Thymus (tissue), 11 donors: Measurements from ENCODE around the gene RAD52. TPM values are rescaled to one million over a fixed set of nuclear protein-coding genes. Genes with fewer than 3 reads are reported as not detected.

Experiments used
- DNase-seq, 9 donors: peaks; one replicate each; pipeline ENCODE4 v3.0.0-alpha.2; 2013; ENCODE audit warnings: low spot score in 9 of 9, low read depth in 6 of 9, missing footprints in 1 of 9
- H3K27ac ChIP-seq, 2 donors: one replicate each; pipeline ENCODE4 v1.5.1; 2013; ENCODE audit warnings: control low read depth in 1 of 2, low read depth in 1 of 2, low read length in 1 of 2, mild to moderate bottlenecking in 1 of 2, moderate library complexity in 1 of 2
- H3K27me3 ChIP-seq, 2 donors: one replicate each; pipeline ENCODE4 v1.5.1; 2013; ENCODE audit warnings: low read length in 1 of 2; ENCODE audit not compliant: control insufficient read depth in 2 of 2, insufficient read depth in 1 of 2
- H3K36me3 ChIP-seq, 2 donors: one replicate each; pipeline ENCODE4 v1.5.1; 2013; ENCODE audit warnings: low read length in 1 of 2, mild to moderate bottlenecking in 1 of 2, moderate library complexity in 1 of 2; ENCODE audit not compliant: control insufficient read depth in 2 of 2, insufficient read depth in 2 of 2
- H3K4me1 ChIP-seq, 2 donors: one replicate each; pipeline ENCODE4 v1.5.1; 2013; ENCODE audit warnings: low read length in 2 of 2; ENCODE audit not compliant: control insufficient read depth in 2 of 2, insufficient read depth in 2 of 2
- H3K4me3 ChIP-seq, 2 donors: one replicate each; pipeline ENCODE4 v1.5.1; 2013; ENCODE audit warnings: low read length in 2 of 2, control low read depth in 1 of 2, mild to moderate bottlenecking in 1 of 2
- H3K9me3 ChIP-seq, 2 donors: one replicate each; pipeline ENCODE4 v1.5.1; 2013; ENCODE audit warnings: low read length in 1 of 2, mild to moderate bottlenecking in 1 of 2; ENCODE audit not compliant: control insufficient read depth in 2 of 2, insufficient read depth in 1 of 2
- WGBS: extraction: QIAGEN DNeasy Blood & Tissue Kit; methylation state at CpG from one replicate; pipeline ENCODE4 v1.1.7; 2013; 5-methylcytosine and 5-hydroxymethylcytosine counted together
- polyA plus RNA-seq: library from polyadenylated mRNA; stranded (reverse); fragments of 200-250 nt; gene quantifications from one replicate; pipeline ENCODE4 v1.2.3, GENCODE V29; 2013
- total RNA-seq: library from RNA; stranded (reverse); fragments of 120-200 nt; gene quantifications from one replicate; pipeline ENCODE4 v1.2.4, GENCODE V29; 2013
- donor health status: healthy.

RAD52 gene
- total and polyA plus RNA-seq, 2 donors = 10.3 to 13.3 TPM

DNA sequence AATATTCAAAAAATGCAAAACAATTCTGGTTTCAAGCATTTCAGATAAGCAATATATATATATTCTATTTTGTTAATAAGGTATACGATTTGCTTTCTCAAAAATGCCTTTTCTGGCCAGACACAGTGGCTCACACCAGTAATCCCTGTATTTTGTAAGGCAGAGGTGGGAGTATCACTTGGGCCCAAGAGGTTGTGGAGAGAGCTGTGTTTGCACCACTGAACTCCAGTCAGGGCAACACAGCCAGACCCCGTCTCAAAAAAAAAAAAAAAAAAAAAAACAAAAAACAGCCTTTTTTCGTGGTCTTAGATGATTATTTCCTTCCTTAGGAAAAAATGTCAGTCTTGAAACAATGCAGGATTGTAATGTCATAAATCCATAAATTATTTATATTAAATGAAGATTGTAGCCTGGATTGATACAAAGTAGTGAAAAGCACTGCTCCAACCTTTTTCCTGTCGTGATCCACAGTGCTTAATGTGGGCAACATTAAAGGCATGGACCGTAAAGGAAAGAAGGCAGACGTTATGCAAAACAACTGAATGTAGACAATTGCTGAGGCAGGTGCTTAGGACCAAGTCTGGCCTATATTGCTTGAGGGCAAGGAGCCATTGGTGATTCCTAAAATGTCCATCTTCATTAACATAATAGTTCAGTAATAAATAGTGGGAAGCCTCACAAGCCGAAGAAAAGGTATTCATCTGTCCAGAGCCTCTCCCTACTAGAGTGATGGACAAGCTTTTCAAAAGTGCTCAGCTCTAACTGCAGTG lies 36.8 kb downstream of the RAD52 start:
- peaks cover 70 to 92% of the 10 kb centered on the region in 2 donors for H3K36me3 ChIP-seq
- peaks cover 7 to 11% of the 10 kb centered on the region in 2 donors for H3K4me1 ChIP-seq
- H3K27me3 ChIP-seq = no peaks in the 10 kb centered on the region
- 93% methylated on average over 7 of the region's 7 CpGs for WGBS
- no peak overlapping the region for H3K4me3 ChIP-seq
- H3K9me3 ChIP-seq = no peaks in the 10 kb centered on the region
- no peak overlapping the region for H3K27ac ChIP-seq
- DNase-seq = no peak

- peaks cover 7 to 8% of the 10 kb centered on the region in 2 donors for H3K4me1 ChIP-seq
- H3K36me3 ChIP-seq = peaks cover 73 to 95% of the 10 kb centered on the region in 2 donors
- WGBS = 88% methylated on average over 10 of the region's 10 CpGs
- no peak for DNase-seq
- no peaks in the 10 kb centered on the region for H3K9me3 ChIP-seq
- no peak overlapping the region for H3K4me3 ChIP-seq
- no peak overlapping the region for H3K27ac ChIP-seq
- H3K27me3 ChIP-seq = no peaks in the 10 kb centered on the region
Observed at GRCh38 chr12:911191-911826, 38.2 kb downstream of the RAD52 start.

DNA sequence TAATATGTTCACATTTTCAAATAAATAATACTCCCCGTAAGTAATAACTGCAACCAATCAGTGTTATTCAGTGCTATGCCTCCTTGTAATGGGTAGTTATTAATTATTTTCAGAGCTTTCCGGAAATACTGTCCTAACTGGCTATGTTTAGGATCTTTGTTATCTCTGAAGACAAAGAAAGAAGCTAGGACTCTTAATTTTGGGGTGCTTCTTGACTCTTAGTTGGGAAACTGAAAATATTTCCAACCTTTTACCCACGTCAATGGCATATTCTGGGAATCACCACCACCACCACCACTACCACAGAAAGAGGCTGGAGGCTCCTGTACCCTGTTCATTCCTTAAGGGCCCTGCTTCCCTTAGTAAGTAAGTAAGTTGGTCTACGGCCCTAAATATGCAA lies 39.1 kb downstream of the RAD52 start:
- Histone ChIP-seq H3K27me3 (no peaks in the 10 kb centered on the region), H3K36me3 (peaks cover 79 to 96% of the 10 kb centered on the region in 2 donors), H3K4me1 (peaks cover 7 to 12% of the 10 kb centered on the region in 2 donors), H3K4me3 (no peak overlapping the region), H3K27ac (no peak overlapping the region), H3K9me3 (no peaks in the 10 kb centered on the region)
- DNase-seq = no peak
- 98% methylated on average over 4 of the region's 4 CpGs for WGBS

- Histone ChIP-seq H3K9me3 (no peaks in the 10 kb centered on the region), H3K4me3 (no peak overlapping the region), H3K27me3 (no peaks in the 10 kb centered on the region), H3K4me1 (peaks cover 1 to 10% of the 10 kb centered on the region in 2 donors), H3K27ac (no peak overlapping the region), H3K36me3 (peaks cover 81 to 96% of the 10 kb centered on the region in 2 donors)
- 92% methylated on average over 3 of the region's 3 CpGs for WGBS
- DNase-seq = no peak
Observed at GRCh38 chr12:909861-910260, 39.6 kb downstream of the RAD52 start.

GRCh38 chr12:907413-908185 lies 41.9 kb downstream of the RAD52 start:
- DNase-seq = no peak
- H3K27ac ChIP-seq = no peak overlapping the region
- 89% methylated on average over 16 of the region's 16 CpGs for WGBS
- H3K36me3 ChIP-seq = peaks cover 70 to 96% of the 10 kb centered on the region in 2 donors
- H3K4me1 ChIP-seq = peaks cover 3 to 10% of the 10 kb centered on the region in 2 donors
- no peaks in the 10 kb centered on the region for H3K9me3 ChIP-seq
- no peaks in the 10 kb centered on the region for H3K27me3 ChIP-seq
- H3K4me3 ChIP-seq = no peak overlapping the region

DNA sequence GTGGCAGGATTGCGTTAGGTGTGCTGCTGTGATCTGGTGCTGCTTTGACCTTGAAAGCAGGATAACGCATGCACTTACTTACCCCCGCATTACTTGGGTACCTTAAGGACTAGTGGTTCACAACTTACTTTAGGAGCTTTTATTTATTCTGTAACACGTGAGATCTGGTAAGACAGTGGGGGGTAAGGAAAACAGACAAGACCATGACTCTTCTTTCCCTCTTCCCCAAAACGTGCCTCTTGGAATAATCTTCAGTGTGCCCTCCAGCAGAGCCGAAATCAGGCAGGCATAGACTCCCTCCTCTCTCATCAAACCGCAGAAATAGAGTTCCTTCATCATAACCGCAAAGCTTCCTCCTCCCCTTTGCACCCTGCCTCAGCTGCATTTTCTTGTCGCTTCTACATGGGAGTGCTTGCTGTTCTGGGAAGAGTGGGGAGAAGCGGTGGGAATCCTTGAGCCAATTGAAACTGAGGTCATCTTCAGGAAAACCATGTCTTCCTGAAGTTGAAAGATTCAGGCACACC lies 43.4 kb downstream of the RAD52 start:
- 83% methylated on average over 10 of the region's 10 CpGs for WGBS
- Histone ChIP-seq H3K27ac (no peak overlapping the region), H3K4me3 (no peak overlapping the region)

DNA sequence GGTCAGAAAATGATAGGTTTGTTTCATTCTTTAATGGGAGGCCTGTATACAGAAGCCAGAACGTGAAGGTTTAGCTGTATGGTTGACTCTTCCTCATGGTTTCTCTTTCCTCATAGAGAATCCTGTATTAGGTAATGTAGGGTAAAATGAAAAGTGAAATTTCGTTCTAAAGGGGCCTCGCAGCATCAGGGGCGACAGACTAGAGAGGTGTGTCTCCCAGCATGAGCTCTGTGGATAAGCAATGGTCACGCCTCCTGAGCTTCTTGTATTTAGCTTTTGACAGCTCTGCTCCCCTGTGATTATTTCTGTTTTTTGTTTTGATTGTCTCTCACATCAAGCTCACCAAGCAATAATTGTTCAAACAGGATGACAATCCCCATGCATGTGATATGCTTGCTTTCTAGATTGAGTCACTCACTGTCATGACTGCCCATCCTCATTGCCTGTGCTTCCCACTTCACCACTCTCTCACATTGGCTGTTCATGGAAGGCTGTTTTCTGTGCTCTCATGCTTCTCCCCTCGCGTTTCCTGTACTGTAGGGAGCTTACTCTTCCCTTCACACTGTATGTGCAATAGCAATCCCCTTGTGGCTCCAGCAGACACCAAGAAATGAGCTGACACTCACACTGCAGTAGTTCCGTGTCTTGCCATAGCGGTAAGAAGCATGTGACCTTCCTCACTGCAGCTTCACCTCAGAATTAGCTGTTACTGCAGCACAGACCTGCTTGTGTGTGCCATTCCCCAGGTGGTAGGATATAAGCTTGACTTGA lies 44.0 kb downstream of the RAD52 start:
- H3K4me3 ChIP-seq = no peak overlapping the region
- DNase-seq = peak in 1 of 9 donors; percentile 28
- H3K27ac ChIP-seq = peak overlapping the region in 1 of 2 donors; percentile 50
- H3K9me3 ChIP-seq = no peaks in the 10 kb centered on the region
- H3K4me1 ChIP-seq = peaks cover 3 to 10% of the 10 kb centered on the region in 2 donors
- H3K36me3 ChIP-seq = peaks cover 71 to 96% of the 10 kb centered on the region in 2 donors
- H3K27me3 ChIP-seq = no peaks in the 10 kb centered on the region
- WGBS = 90% methylated on average over 9 of the region's 9 CpGs

More for the DNA sequence above, 43.4 kb downstream of the RAD52 start:
- DNase-seq = peak in 1 of 9 donors; percentile 15
- Histone ChIP-seq H3K27me3 (no peaks in the 10 kb centered on the region), H3K36me3 (peaks cover 74 to 96% of the 10 kb centered on the region in 2 donors), H3K9me3 (no peaks in the 10 kb centered on the region), H3K4me1 (peaks cover 3 to 10% of the 10 kb centered on the region in 2 donors)

GRCh38 chr12:904010-904414 lies 45.5 kb downstream of the RAD52 start:
- peak in 1 of 9 donors; percentile 34 for DNase-seq
- 77% methylated on average over 5 of the region's 5 CpGs for WGBS
- Histone ChIP-seq H3K9me3 (no peaks in the 10 kb centered on the region), H3K4me3 (no peak overlapping the region), H3K27ac (no peak overlapping the region), H3K36me3 (peaks cover 76 to 97% of the 10 kb centered on the region in 2 donors), H3K27me3 (no peaks in the 10 kb centered on the region), H3K4me1 (peaks cover 3 to 10% of the 10 kb centered on the region in 2 donors)
